Thymus (tissue), 11 donors: Measurements from ENCODE around the gene FAM187B. TPM values are rescaled to one million over a fixed set of nuclear protein-coding genes. Genes with fewer than 3 reads are reported as not detected.

Experiments
- DNase-seq, 9 donors: peaks; one replicate each; pipeline ENCODE4 v3.0.0-alpha.2; 2013; ENCODE audit warnings: low spot score in 9 of 9, low read depth in 6 of 9, missing footprints in 1 of 9
- H3K27ac ChIP-seq, 2 donors: one replicate each; pipeline ENCODE4 v1.5.1; 2013; ENCODE audit warnings: control low read depth in 1 of 2, low read depth in 1 of 2, low read length in 1 of 2, mild to moderate bottlenecking in 1 of 2, moderate library complexity in 1 of 2
- H3K27me3 ChIP-seq, 2 donors: one replicate each; pipeline ENCODE4 v1.5.1; 2013; ENCODE audit warnings: low read length in 1 of 2; ENCODE audit not compliant: control insufficient read depth in 2 of 2, insufficient read depth in 1 of 2
- H3K36me3 ChIP-seq, 2 donors: one replicate each; pipeline ENCODE4 v1.5.1; 2013; ENCODE audit warnings: low read length in 1 of 2, mild to moderate bottlenecking in 1 of 2, moderate library complexity in 1 of 2; ENCODE audit not compliant: control insufficient read depth in 2 of 2, insufficient read depth in 2 of 2
- H3K4me1 ChIP-seq, 2 donors: one replicate each; pipeline ENCODE4 v1.5.1; 2013; ENCODE audit warnings: low read length in 2 of 2; ENCODE audit not compliant: control insufficient read depth in 2 of 2, insufficient read depth in 2 of 2
- H3K4me3 ChIP-seq, 2 donors: one replicate each; pipeline ENCODE4 v1.5.1; 2013; ENCODE audit warnings: low read length in 2 of 2, control low read depth in 1 of 2, mild to moderate bottlenecking in 1 of 2
- H3K9me3 ChIP-seq, 2 donors: one replicate each; pipeline ENCODE4 v1.5.1; 2013; ENCODE audit warnings: low read length in 1 of 2, mild to moderate bottlenecking in 1 of 2; ENCODE audit not compliant: control insufficient read depth in 2 of 2, insufficient read depth in 1 of 2
- WGBS: extraction: QIAGEN DNeasy Blood & Tissue Kit; methylation state at CpG from one replicate; pipeline ENCODE4 v1.1.7; 2013; 5-methylcytosine and 5-hydroxymethylcytosine counted together
- polyA plus RNA-seq: library from polyadenylated mRNA; stranded (reverse); fragments of 200-250 nt; gene quantifications from one replicate; pipeline ENCODE4 v1.2.3, GENCODE V29; 2013
- total RNA-seq: library from RNA; stranded (reverse); fragments of 120-200 nt; gene quantifications from one replicate; pipeline ENCODE4 v1.2.4, GENCODE V29; 2013
- donor health status: healthy.

The FAM187B gene
- total and polyA plus RNA-seq, 2 donors: 0.09 TPM; not detected in 1

DNA sequence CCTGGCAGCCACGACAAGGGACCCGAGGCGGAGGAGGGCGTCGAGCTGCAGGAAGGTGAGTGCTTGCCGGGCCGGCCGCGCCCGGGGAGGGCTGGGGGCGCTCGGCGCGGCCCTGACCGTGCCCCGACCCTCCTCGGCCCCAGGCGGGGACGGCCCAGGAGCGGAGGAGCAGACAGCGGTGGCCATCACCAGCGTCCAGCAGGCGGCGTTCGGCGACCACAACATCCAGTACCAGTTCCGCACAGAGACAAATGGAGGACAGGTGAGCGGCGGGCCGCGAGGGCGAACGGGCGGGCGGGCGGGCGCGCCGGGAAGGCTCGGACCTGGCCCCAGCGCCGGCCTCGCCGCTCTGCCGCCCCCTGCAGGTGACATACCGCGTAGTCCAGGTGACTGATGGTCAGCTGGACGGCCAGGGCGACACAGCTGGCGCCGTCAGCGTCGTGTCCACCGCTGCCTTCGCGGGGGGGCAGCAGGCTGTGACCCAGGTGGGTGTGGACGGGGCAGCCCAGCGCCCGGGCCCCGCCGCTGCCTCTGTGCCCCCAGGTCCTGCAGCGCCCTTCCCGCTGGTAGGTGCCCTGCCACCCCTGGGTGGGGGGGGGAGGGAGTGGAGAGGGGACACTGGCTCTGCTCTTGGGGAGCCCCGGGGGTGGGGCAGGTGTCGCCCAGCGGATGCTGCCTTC lies 41.0 kb upstream of the FAM187B start:
- peak in 8 of 9 donors; percentile 22 to 68 (median 47) for DNase-seq
- 6% methylated on average over 66 of the region's 66 CpGs for WGBS
- H3K36me3 ChIP-seq: peaks cover 38 to 44% of the 10 kb centered on the region in 2 donors
- H3K4me3 ChIP-seq: peak overlapping the region; percentile 30 to 94
- no peaks in the 10 kb centered on the region for H3K27me3 ChIP-seq
- H3K9me3 ChIP-seq: no peaks in the 10 kb centered on the region
- H3K4me1 ChIP-seq: peaks cover 11 to 25% of the 10 kb centered on the region in 2 donors
- H3K27ac ChIP-seq: peak overlapping the region in 1 of 2 donors; percentile 94

DNA sequence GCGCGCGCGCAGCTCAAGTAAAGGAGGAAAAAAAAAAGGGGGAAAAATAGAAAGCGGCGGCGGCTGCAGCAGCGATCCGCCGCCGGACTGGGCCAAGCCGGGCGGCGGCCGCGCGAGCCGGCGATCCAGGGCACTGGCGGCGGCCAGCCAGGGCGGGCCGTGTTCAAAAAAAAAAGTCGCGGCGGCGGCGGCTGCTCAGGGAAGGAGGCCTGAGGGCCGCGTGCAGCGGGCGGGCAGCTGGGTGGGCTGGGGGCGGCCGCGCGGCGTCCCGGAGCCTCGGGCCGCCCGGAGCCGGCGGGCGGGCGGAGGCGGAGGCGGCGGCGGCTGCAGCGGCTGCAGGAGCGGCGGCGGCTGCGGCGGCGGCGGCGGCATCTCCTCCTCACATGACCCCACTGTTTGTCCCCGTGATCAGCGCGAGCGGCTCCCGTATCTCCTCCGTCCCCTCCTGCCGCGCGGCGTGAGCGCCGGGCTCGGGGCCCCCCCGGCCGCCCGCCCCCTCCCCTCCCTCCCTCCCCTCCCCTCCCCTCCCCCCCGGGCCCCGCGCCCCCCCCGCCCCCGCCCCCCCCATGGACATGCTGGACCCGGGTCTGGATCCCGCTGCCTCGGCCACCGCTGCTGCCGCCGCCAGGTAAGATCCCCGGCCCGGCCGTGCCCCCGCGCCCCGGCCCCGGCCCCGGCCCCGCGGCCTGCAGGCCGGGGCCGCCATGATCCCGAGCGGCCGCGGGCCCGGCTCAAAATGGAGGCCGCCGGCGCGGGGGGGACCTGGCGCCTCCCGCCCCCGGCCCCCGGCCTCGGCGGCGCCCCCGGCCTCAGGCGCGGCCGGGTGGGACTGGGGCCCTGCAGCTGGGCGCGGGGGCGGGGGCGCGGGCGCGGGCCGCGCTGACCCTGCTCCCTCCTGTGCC lies 40.2 kb upstream of the FAM187B start, which contains the start of gene USF2:
Gene USF2 (plus strand): TSS at position 427 of the 902 bp plus-strand sequence. CDS start 140 bp downstream, at position 567.
- H3K4me1 ChIP-seq: peaks cover 11 to 25% of the 10 kb centered on the region in 2 donors
- peak in 4 of 9 donors; percentile 30 to 65 (median 44) for DNase-seq
- H3K36me3 ChIP-seq: peaks cover 31 to 36% of the 10 kb centered on the region in 2 donors
- H3K27me3 ChIP-seq: no peaks in the 10 kb centered on the region
- peak within 1 kb of the TSS; percentile 85 to 99 for H3K27ac ChIP-seq
- WGBS: under 1% methylated on average over 121 of the region's 126 CpGs
- peak within 1 kb of the TSS; percentile 65 to 94 for H3K4me3 ChIP-seq
- H3K9me3 ChIP-seq: no peaks in the 10 kb centered on the region

DNA sequence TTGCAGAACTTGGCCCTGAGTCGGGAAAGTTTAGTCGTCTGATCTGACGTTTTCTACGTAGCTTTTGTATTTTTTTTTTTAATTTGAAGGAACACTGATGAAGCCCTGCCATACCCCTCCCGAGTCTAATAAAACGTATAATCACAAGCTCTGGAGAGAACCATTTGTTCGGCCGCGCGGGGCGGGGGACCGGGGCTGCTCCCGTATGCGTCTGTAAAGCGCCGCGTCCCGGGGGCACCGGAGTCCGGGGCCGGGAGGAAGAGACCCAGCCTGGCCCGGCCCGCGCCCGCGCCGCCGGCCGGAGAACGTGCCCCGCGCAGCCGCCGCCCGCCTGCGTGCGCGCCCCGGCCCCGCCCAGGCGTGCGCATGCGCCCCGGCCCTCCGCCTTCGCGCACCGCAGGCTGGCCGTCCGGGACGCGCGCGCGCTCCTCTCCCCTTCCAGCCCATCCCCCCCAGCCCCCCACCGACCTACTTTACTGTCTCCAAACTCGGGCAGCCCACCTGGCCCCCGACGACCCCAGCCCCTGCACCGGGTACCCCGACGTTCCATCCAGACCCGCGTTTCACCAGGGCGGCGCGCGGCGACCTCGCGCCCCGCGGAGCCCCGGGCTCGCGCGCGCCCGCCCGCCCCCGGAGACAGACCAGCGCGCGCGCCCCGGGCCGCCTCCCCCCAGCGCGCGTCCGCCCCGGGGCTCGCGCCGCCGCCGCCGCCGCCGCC lies 39.4 kb upstream of the FAM187B start:
- peak; percentile 38 to 85 (median 67) for DNase-seq
- Histone ChIP-seq H3K27me3 (no peaks in the 10 kb centered on the region), H3K9me3 (no peaks in the 10 kb centered on the region), H3K4me1 (peaks cover 11 to 25% of the 10 kb centered on the region in 2 donors), H3K36me3 (peaks cover 24 to 28% of the 10 kb centered on the region in 2 donors), H3K27ac (peak overlapping the region; percentile 85 to 99), H3K4me3 (peak overlapping the region; percentile 65 to 94)
- under 1% methylated on average over 100 of the region's 100 CpGs for WGBS

DNA sequence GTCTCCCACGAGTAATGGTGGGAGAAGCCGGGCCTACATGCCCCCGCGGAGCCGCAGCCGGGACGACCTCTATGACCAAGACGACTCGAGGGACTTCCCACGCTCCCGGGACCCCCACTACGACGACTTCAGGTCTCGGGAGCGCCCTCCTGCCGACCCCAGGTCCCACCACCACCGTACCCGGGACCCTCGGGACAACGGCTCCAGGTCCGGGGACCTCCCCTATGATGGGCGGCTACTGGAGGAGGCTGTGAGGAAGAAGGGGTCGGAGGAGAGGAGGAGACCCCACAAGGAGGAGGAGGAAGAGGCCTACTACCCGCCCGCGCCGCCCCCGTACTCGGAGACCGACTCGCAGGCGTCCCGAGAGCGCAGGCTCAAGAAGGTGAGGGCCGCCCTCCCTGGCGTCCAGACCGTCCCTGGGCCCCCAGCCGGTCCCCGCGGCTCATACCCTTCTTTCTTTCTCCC lies 38.8 kb upstream of the FAM187B start:
- Histone ChIP-seq H3K9me3 (no peaks in the 10 kb centered on the region), H3K36me3 (peaks cover 22 to 23% of the 10 kb centered on the region in 2 donors), H3K4me3 (peak overlapping the region; percentile 65 to 94), H3K27me3 (peaks cover 0 to 2% of the 10 kb centered on the region in 2 donors), H3K4me1 (peaks cover 11 to 25% of the 10 kb centered on the region in 2 donors), H3K27ac (peak overlapping the region; percentile 80 to 99)
- under 1% methylated on average over 40 of the region's 40 CpGs for WGBS
- DNase-seq: peak in 3 of 9 donors; percentile 8 to 47 (median 44)

DNA sequence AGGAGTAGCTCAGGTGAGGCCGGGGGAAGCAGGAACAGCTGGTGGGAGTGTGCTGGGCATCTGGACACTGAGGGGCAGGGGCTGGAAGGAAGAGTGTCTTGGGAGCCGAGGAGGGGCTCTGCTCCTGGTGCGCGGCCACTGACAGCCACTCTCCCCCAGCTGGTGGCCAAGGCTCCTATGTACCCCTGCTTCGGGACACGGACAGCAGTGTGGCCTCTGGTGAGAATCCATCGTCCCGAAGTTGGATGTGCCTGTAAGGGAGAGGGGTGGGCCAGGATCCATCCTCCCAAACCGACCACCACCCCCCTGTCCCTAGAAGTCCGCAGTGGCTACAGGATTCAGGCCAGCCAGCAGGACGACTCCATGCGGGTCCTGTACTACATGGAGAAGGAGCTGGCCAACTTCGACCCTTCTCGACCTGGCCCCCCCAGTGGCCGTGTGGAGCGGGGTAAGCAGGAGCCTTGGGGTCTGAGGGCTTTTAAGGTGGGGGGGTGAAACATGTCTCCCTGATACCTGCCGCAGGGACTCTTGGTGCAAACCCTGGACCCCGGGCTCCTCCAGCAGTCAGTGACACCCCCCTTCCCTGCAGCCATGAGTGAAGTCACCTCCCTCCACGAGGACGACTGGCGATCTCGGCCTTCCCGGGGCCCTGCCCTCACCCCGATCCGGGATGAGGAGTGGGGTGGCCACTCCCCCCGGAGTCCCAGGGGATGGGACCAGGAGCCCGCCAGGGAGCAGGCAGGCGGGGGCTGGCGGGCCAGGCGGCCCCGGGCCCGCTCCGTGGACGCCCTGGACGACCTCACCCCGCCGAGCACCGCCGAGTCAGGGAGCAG lies 38.2 kb upstream of the FAM187B start:
- no peaks in the 10 kb centered on the region for H3K9me3 ChIP-seq
- WGBS: 53% methylated on average over 39 of the region's 39 CpGs
- H3K4me1 ChIP-seq: peaks cover 11 to 25% of the 10 kb centered on the region in 2 donors
- peak overlapping the region in 1 of 2 donors; percentile 99 for H3K27ac ChIP-seq
- H3K4me3 ChIP-seq: peak overlapping the region; percentile 65 to 94
- H3K36me3 ChIP-seq: peaks cover 16 to 17% of the 10 kb centered on the region in 2 donors
- no peak for DNase-seq
- H3K27me3 ChIP-seq: peaks cover 0 to 4% of the 10 kb centered on the region in 2 donors

DNA sequence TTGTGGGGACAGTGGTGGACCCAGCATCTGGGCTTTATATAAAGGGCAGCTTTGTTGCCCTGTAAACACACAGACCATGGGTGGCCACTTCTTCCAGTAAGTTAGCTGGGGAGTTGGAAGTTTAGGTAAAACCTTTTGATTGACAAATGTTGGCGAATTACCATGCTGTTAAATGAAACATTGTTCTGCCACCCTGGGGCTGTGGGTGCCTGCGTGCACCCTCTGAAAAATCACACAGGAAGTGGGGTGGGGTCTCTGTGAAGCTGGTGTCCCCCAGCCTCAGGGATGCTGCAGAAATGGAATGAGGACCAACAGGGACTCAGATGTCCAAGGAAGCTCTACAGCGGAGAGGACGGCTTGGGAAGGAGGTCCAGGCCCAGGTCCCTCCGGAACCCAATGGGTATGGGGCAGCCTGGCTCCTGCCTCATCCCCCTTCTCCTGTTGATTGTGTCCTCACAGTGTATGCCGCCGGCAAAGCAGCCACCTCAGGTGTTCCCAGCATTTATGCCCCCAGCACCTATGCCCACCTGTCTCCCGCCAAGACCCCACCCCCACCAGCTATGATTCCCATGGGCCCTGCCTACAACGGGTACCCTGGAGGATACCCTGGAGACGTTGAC lies 37.5 kb upstream of the FAM187B start:
- 94% methylated on average over 10 of the region's 10 CpGs for WGBS
- DNase-seq: no peak
- no peak overlapping the region for H3K4me3 ChIP-seq
- peaks cover 11 to 25% of the 10 kb centered on the region in 2 donors for H3K4me1 ChIP-seq
- no peaks in the 10 kb centered on the region for H3K9me3 ChIP-seq
- peaks cover 8 to 10% of the 10 kb centered on the region in 2 donors for H3K36me3 ChIP-seq
- H3K27me3 ChIP-seq: peaks cover 0 to 4% of the 10 kb centered on the region in 2 donors
- no peak overlapping the region for H3K27ac ChIP-seq

DNA sequence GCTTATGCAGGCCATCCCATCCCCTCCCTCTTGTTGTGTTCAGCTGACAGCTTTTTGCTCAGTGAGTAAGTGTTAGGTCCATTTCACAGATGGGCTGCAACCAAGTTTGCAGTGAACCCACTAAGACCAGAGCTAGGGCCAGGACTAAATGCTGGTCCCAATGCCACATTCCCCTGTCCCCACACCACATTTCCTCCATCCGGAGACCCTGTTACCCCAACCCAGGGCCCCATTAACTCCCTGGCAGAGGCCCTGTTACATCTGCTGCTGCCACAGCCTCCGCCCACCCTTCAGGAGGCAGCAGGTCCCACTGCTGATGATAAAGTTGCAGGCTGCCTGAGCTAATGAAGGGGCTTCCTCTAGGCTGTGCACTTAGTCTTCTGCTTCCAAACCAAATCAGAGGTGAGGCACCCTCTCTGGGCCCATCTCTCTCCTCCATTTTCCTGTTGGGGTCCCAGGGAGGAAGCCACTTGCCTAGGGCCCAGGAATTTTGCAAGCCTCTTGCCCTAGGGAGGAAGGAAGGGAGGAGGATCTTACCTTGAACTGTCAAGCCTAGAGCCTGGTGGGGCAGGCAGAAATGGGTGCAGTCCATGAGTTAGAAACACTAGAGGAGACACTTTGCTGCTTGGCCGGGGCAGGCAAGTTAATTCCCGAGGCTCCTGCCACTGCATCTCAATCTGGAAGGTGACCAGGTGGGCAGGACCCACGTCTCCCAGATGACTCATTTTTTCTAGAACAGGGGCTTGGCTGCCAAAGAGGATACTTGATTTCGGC lies 36.8 kb upstream of the FAM187B start:
- Histone ChIP-seq H3K27me3 (peaks cover 0 to 4% of the 10 kb centered on the region in 2 donors), H3K9me3 (no peaks in the 10 kb centered on the region), H3K4me1 (peaks cover 9 to 25% of the 10 kb centered on the region in 2 donors), H3K27ac (no peak overlapping the region), H3K36me3 (peaks cover 1 to 3% of the 10 kb centered on the region in 2 donors), H3K4me3 (no peak overlapping the region)
- no peak for DNase-seq
- WGBS: 93% methylated on average over 6 of the region's 6 CpGs
